Ectodermal cell (in vitro differentiated cells): Measurements from ENCODE around the gene PAX4.
A peak's percentile ranks its signal among the peaks of the same experiment; 100 is the strongest.

ENCODE experiments used
- H3K27ac ChIP-seq: 2 replicates; pipeline ENCODE4 v1.7.0; 2013; ENCODE audit warnings: mild to moderate bottlenecking, low read depth, low read length; ENCODE audit not compliant: insufficient read depth, poor library complexity, severe bottlenecking
- H3K27me3 ChIP-seq: 2 replicates; pipeline ENCODE4 v1.7.0; 2013; ENCODE audit warnings: mild to moderate bottlenecking, low read length; ENCODE audit not compliant: insufficient read depth, control insufficient read depth, poor library complexity, severe bottlenecking
- H3K36me3 ChIP-seq: one replicate; pipeline ENCODE4 v1.7.0; 2013; ENCODE audit warnings: low read length; ENCODE audit not compliant: control insufficient read depth, insufficient read depth
- H3K4me1 ChIP-seq: one replicate; pipeline ENCODE4 v1.7.0; 2013; ENCODE audit warnings: low read length; ENCODE audit not compliant: control insufficient read depth, insufficient read depth
- H3K4me3 ChIP-seq: 2 replicates; pipeline ENCODE4 v1.7.0; 2013; ENCODE audit warnings: low read depth, low read length, control low read depth; ENCODE audit not compliant: insufficient read depth
- H3K9me3 ChIP-seq: 2 replicates; pipeline ENCODE4 v1.7.0; 2013; ENCODE audit warnings: mild to moderate bottlenecking, low read length, moderate library complexity; ENCODE audit not compliant: control insufficient read depth
- WGBS, 2 experiments: methylation state at CpG; one replicate each; pipeline ENCODE4 v1.1.7; 2013; ENCODE audit warnings: missing lambda C conversion rate in 2 of 2; 5-methylcytosine and 5-hydroxymethylcytosine counted together

Gene PAX4

DNA sequence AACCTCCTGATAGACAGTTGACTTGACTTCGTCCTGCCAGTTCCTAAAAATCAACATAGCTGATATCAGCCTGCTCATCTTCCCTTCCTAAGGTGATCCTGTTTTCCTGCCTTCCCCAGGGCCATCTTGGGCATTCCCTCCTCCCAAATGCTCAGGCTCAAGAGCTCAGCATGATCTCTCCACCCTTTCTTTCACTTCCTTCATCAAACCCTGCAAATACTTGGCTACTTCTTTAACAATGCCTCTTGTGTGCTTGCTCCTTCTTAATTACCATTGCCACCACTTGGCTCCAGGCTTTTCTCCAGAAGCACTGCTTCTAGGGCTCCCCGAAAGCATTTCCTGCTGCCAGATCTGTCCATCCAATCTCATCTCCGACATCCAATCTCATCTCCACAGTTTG is 17.1 kb downstream of the PAX4 start:
- Histone ChIP-seq H3K4me1 (no peaks in the 10 kb centered on the region), H3K4me3 (no peak overlapping the region), H3K36me3 (no peaks in the 10 kb centered on the region), H3K27ac (no peak overlapping the region), H3K9me3 (no peaks in the 10 kb centered on the region), H3K27me3 (no peaks in the 10 kb centered on the region)
- WGBS, 2 experiments: 78 to 85% methylated on average over 3 of the region's 3 CpGs

DNA sequence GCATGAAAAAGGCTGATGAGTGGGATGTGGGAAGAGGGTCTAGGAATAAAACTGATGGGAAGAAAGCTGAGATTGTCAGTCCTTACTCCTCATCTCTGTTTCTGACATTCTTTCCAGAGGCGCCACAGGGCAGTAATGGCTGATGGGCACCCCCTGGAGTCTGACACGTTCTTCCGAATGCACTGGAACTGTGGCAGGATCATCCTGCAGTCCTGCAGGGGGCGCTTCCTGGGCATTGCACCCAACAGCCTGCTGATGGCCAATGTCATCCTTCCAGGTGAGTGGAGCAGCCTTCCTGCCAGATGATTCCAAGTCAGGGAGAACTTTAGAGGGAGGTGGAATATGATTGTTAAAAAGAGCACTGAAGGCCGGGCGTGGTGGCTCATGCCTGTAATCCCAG is 19.6 kb downstream of the PAX4 start:
- Histone ChIP-seq H3K4me3 (no peak overlapping the region), H3K36me3 (no peaks in the 10 kb centered on the region), H3K27me3 (no peaks in the 10 kb centered on the region), H3K4me1 (no peaks in the 10 kb centered on the region), H3K27ac (no peak overlapping the region), H3K9me3 (no peaks in the 10 kb centered on the region)
- 53 to 54% methylated on average over 6 of the region's 6 CpGs for whole genome bisulfite sequencing, 2 experiments

DNA sequence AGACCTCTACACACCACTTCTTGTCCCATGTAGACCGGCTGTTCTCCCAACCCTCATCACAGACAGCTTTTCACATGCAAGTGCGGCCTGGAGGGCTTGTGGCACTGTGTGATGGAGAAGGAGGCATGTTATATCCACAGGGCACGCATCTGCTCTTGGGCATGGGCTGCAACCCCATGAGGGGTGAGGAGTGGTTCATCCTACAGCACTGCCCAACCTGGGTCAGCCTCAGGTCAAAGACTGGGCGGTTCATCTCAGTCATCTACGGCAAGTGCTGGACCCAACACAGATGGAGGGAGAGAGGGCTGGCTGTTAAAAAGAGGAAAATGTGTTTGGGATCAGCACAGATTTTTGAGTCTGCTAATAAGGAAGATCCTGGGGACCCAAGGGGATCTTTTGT is 22.2 kb downstream of the PAX4 start:
- Histone ChIP-seq H3K27me3 (no peaks in the 10 kb centered on the region), H3K4me1 (no peaks in the 10 kb centered on the region), H3K9me3 (no peaks in the 10 kb centered on the region), H3K36me3 (peaks cover 6% of the 10 kb centered on the region), H3K4me3 (no peak overlapping the region), H3K27ac (no peak overlapping the region)
- WGBS, 2 experiments: 89 to 93% methylated on average over 4 to 5 of the region's 5 CpGs

DNA sequence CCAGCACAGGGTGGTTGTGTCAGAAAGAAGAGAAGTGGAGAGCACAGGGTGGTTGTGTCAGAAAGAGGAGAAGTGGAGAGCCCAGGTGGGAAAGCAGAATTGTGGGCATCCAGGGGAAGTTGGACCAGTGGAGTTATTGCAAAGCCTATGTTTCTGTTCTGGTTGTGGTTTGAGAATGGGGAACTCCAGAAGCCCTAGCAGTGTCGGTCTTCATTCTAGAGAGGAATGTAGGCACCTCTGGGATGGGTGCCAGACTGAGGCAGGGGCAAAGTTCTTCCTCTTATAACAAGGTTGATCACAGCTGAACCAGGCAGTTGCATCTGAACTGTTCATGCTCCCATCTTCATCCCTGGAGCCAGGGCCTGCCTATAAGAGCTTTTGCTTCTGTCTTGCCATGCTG is 23.5 kb downstream of the PAX4 start:
- Histone ChIP-seq H3K4me1 (no peaks in the 10 kb centered on the region), H3K36me3 (peaks cover 15% of the 10 kb centered on the region), H3K9me3 (no peaks in the 10 kb centered on the region), H3K27ac (no peak overlapping the region), H3K4me3 (no peak overlapping the region), H3K27me3 (no peaks in the 10 kb centered on the region)
- 95 to 97% methylated on average over 1 of the region's 1 CpG for WGBS, 2 experiments

DNA sequence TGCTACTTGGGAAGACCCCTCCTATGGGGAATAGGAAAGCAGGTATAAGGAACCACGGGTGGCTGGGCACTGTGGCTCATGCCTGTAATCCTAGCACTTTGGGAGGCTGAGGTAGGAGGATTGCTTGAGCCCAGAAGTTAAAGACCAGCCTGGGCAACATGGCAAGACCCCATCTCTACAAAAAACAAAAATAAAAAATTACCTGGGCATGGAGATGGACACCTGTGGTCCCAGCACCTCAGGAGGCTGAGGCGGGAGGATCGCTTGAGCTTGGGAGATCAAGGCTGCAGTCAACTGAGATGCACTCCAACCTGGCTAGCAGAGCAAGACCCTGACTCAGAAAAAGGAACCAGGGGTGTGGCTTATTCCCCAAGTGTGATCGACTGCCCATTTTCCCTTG is 25.4 kb downstream of the PAX4 start:
- Histone ChIP-seq H3K27me3 (peaks cover 3% of the 10 kb centered on the region), H3K27ac (no peak overlapping the region), H3K4me3 (no peak overlapping the region), H3K36me3 (peaks cover 15% of the 10 kb centered on the region), H3K9me3 (no peaks in the 10 kb centered on the region), H3K4me1 (peaks cover 8% of the 10 kb centered on the region)
- WGBS, 2 experiments: 92 to 93% methylated on average over 4 of the region's 4 CpGs

DNA sequence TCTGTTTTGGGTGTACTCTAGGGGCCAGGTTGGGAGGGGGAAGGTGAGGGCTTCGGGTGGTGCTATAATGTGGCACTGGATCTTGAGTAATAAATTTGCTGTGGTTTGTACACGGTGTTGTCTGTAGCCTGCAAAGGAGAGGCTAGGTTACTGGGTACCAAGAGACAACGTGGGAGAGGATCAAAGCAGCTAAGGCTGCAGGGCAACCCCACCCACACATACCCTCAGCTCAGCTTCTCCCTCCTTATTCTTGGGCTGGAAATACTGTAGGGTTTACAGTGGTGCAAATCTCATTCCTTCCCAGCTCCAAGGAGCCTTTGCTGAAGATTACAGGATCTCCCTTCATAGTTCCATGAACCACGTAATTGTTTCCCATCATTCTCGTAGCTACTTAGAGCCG is 26.4 kb downstream of the PAX4 start:
- Histone ChIP-seq H3K27ac (no peak overlapping the region), H3K4me3 (no peak overlapping the region), H3K9me3 (no peaks in the 10 kb centered on the region), H3K36me3 (peaks cover 15% of the 10 kb centered on the region), H3K27me3 (peaks cover 12% of the 10 kb centered on the region), H3K4me1 (peaks cover 8% of the 10 kb centered on the region)
- 93 to 95% methylated on average over 6 of the region's 6 CpGs for WGBS, 2 experiments

DNA sequence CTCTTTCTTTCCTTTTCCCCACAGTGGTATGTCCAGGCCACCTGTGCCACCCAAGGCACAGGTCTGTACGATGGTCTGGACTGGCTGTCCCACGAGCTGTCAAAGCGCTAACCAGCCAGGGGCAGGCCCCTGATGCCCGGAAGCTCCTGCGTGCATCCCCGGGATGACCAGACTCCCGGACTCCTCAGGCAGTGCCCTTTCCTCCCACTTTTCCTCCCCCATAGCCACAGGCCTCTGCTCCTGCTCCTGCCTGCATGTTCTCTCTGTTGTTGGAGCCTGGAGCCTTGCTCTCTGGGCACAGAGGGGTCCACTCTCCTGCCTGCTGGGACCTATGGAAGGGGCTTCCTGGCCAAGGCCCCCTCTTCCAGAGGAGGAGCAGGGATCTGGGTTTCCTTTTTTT is 26.8 kb downstream of the PAX4 start:
- H3K4me1 ChIP-seq: peaks cover 8% of the 10 kb centered on the region
- H3K9me3 ChIP-seq: no peaks in the 10 kb centered on the region
- H3K36me3 ChIP-seq: peaks cover 15% of the 10 kb centered on the region
- H3K27ac ChIP-seq: no peak overlapping the region
- peaks cover 16% of the 10 kb centered on the region for H3K27me3 ChIP-seq
- no peak overlapping the region for H3K4me3 ChIP-seq
- WGBS, 2 experiments: 93 to 95% methylated on average over 7 of the region's 7 CpGs

DNA sequence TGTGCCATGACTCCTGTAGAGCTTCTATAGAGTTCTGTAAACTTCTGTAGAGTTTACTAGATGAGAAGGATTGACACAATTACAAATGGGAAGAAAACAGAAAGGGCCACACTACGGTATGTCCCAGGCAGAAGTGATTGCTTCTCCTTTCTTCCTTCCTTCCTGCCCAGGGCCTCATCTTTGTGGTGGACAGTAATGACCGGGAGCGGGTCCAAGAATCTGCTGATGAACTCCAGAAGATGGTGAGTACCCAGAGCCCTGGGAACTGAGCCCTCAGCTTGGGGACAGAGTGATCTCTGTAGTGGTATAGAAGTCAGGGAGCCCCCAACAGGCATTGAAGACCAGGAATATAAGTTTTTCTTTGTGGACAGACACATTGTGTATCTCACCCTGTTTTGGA is 28.0 kb downstream of the PAX4 start:
- peaks cover 22% of the 10 kb centered on the region for H3K27me3 ChIP-seq
- no peak overlapping the region for H3K4me3 ChIP-seq
- H3K36me3 ChIP-seq: peaks cover 15% of the 10 kb centered on the region
- H3K9me3 ChIP-seq: no peaks in the 10 kb centered on the region
- peaks cover 8% of the 10 kb centered on the region for H3K4me1 ChIP-seq
- H3K27ac ChIP-seq: no peak overlapping the region
- 94 to 98% methylated on average over 3 of the region's 3 CpGs for WGBS, 2 experiments

DNA sequence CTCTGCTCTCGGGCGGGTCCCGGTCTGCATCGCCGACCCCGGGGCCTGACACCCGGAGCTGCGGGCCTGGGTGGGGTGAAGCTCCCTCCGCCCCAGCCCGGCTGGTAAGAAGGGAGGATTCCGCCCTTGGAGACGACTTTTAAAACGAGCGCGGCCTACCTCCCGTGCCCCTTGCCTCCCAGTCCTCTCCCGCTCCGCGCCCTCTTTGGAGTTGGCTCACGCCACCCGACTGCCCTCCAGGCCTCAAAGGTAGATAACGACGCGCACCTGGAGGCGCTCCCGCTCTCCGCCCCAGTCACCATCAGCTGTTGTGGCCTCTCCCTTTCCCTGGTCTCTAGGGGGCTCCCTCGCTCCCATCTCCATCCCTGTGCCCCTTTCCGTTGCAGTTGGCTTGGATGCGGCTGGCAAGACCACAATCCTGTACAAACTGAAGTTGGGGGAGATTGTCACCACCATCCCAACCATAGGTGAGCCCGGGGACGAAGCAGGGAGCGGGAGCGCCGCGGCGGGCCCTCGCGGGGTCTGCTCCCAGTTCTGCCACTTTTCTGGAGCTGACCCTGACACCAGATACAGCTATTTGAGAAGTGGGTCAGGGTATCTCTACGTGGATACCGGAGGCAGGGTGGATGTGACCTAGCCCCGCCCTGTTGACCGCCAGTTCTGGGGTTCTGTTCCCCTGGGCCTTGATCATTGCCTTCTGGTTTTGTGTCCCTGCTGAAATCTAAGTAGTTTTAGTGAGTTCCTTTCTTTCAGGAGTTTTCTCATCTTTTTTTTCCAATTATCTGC is 29.1 kb downstream of the PAX4 start:
- peak overlapping the region; percentile 57 for H3K27ac ChIP-seq
- 5 to 8% methylated on average over 43 of the region's 43 CpGs for WGBS, 2 experiments
- H3K9me3 ChIP-seq: no peaks in the 10 kb centered on the region
- peaks cover 15% of the 10 kb centered on the region for H3K36me3 ChIP-seq
- peak overlapping the region; percentile 98 for H3K4me3 ChIP-seq
- peaks cover 17% of the 10 kb centered on the region for H3K4me1 ChIP-seq
- H3K27me3 ChIP-seq: peaks cover 22% of the 10 kb centered on the region

DNA sequence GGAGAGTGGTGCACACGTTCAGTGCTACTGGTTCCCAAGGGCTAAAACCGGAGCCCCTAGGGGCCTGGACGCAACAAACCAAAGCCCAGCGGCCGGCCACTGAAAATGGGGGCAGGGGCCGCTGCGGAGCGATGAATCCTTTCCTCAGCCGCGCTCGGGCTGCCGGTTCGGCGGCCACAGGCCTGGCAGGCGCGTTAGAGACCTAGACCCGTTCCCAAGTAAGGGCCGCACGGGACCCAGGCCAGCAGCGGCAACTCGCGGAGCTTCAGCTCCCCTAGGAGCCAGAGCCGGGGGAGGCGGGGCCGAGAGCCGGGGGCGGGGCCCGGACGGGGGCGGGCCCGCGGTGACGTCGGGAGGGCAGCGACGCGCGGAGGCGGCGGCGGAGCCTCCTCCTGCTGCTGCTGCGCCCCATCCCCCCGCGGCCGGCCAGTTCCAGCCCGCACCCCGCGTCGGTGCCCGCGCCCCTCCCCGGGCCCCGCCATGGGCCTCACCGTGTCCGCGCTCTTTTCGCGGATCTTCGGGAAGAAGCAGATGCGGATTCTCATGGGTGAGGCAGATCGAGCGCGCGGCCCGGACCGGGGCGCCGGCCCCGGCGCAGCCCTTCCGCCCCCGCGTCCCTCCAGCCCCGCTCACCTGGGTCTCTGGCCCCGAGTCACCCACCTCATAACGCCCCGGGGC is 29.8 kb downstream of the PAX4 start, which contains the start of gene ARF5:
ARF5 (plus strand) TSS at position 393 of the 678 bp plus-strand sequence; CDS start at position 481, 88 bp downstream.
- peak within 1 kb of the TSS; percentile 98 for H3K4me3 ChIP-seq
- H3K4me1 ChIP-seq: peaks cover 18% of the 10 kb centered on the region
- H3K27ac ChIP-seq: peak within 1 kb of the TSS; percentile 57
- WGBS, 2 experiments: 2% methylated on average over 77 of the region's 77 CpGs
- H3K9me3 ChIP-seq: no peaks in the 10 kb centered on the region
- H3K27me3 ChIP-seq: peaks cover 22% of the 10 kb centered on the region
- H3K36me3 ChIP-seq: peaks cover 16% of the 10 kb centered on the region
